Measurements from ENCODE around the gene PPP1R12C. TPM values are rescaled to one million over a fixed set of nuclear protein-coding genes. Genes with fewer than 3 reads are reported as not detected.

Gene PPP1R12C
- total RNA-seq, 2 experiments from 2014 or later: 123 to 136 TPM

GRCh38 chr19:55071129-55071502 is 46.3 kb downstream of the PPP1R12C start:
- ChIA-PET POLR2A (no interaction called here), CTCF (no interaction called here)
- Mint-ChIP-seq H3K36me3 (ENCODE audit: low read depth) (no peaks in the 10 kb centered on the region), H3K9me3 (no peaks in the 10 kb centered on the region), H3K4me1 (ENCODE audit: low read depth) (peaks cover 18% of the 10 kb centered on the region), H3K4me3 (no peak overlapping the region), H3K27me3 (peaks cover 84% of the 10 kb centered on the region), H3K27ac (no peak overlapping the region)
- Histone ChIP-seq H3K4me1 (ENCODE audit: insufficient read depth, low read length) (peaks cover 11% of the 10 kb centered on the region), H3K9me3 (ENCODE audit: control insufficient read depth in 1 of 2, insufficient read depth in 1 of 2, low read length in 2 of 2) (peaks cover 0 to 35% of the 10 kb centered on the region in 2 experiments), H3K36me3 (ENCODE audit: insufficient read depth, low read length) (no peaks in the 10 kb centered on the region), H3K27ac (ENCODE audit: low read depth in 1 of 2, low read length in 2 of 2) (no peak overlapping the region), H3K4me3 (ENCODE audit: low read length) (no peak overlapping the region), H3K27me3 (ENCODE audit: control insufficient read depth in 1 of 2, insufficient read depth in 2 of 2, low read length in 2 of 2) (peaks cover 38 to 64% of the 10 kb centered on the region in 2 experiments)
- TF ChIP-seq CTCF (IDR thresholded peaks at IDR 0.05): no peak
- DNase-seq: peak in 1 of 14 experiments; percentile 31
- intact Hi-C loops (cut with DNase I, micrococcal nuclease): no loop called here
- peak; percentile 49 for ATAC-seq (ENCODE audit: poor library complexity)

GRCh38 chr19:55070466-55071128 is 46.8 kb downstream of the PPP1R12C start:
- no peak overlapping the region for H3K27ac ChIP-seq (ENCODE audit: low read depth in 1 of 2, low read length in 2 of 2)
- Mint-ChIP-seq H3K9me3 (no peaks in the 10 kb centered on the region), H3K27ac (no peak overlapping the region), H3K27me3 (peaks cover 87% of the 10 kb centered on the region), H3K4me3 (no peak overlapping the region), H3K4me1 (ENCODE audit: low read depth) (peaks cover 18% of the 10 kb centered on the region), H3K36me3 (ENCODE audit: low read depth) (no peaks in the 10 kb centered on the region)
- TF ChIP-seq CTCF (IDR thresholded peaks at IDR 0.05): no peak
- no peak overlapping the region for H3K4me3 ChIP-seq (ENCODE audit: low read length)
- DNase-seq (no peak), ATAC-seq (ENCODE audit: poor library complexity) (no peak)
- ChIA-PET POLR2A (no interaction called here), CTCF (interaction anchor here (1.2 kb wide), 1 partner anchor 10 kb away, joined by 3 read pairs; no protein-coding TSS in a partner anchor)
- H3K36me3 ChIP-seq (ENCODE audit: insufficient read depth, low read length): no peaks in the 10 kb centered on the region
- peaks cover 38 to 64% of the 10 kb centered on the region in 2 experiments for H3K27me3 ChIP-seq (ENCODE audit: control insufficient read depth in 1 of 2, insufficient read depth in 2 of 2, low read length in 2 of 2)
- intact Hi-C loops (cut with DNase I, micrococcal nuclease): no loop called here
- H3K9me3 ChIP-seq (ENCODE audit: control insufficient read depth in 1 of 2, insufficient read depth in 1 of 2, low read length in 2 of 2): peaks cover 0 to 35% of the 10 kb centered on the region in 2 experiments
- H3K4me1 ChIP-seq (ENCODE audit: insufficient read depth, low read length): peaks cover 11% of the 10 kb centered on the region

GRCh38 chr19:55069865-55070197 is 47.6 kb downstream of the PPP1R12C start:
- no peak for ATAC-seq (ENCODE audit: poor library complexity)
- no peak overlapping the region for H3K4me3 Mint-ChIP-seq
- H3K27ac ChIP-seq (ENCODE audit: low read depth in 1 of 2, low read length in 2 of 2): no peak overlapping the region
- peaks cover 11% of the 10 kb centered on the region for H3K4me1 ChIP-seq (ENCODE audit: insufficient read depth, low read length)
- H3K27ac Mint-ChIP-seq: no peak overlapping the region
- no peaks in the 10 kb centered on the region for H3K36me3 ChIP-seq (ENCODE audit: insufficient read depth, low read length)
- DNase-seq: no peak
- peaks cover 38 to 59% of the 10 kb centered on the region in 2 experiments for H3K27me3 ChIP-seq (ENCODE audit: control insufficient read depth in 1 of 2, insufficient read depth in 2 of 2, low read length in 2 of 2)
- intact Hi-C loops (cut with DNase I, micrococcal nuclease): no loop called here
- H3K9me3 ChIP-seq (ENCODE audit: control insufficient read depth in 1 of 2, insufficient read depth in 1 of 2, low read length in 2 of 2): peaks cover 0 to 35% of the 10 kb centered on the region in 2 experiments
- H3K4me1 Mint-ChIP-seq (ENCODE audit: low read depth): peaks cover 18% of the 10 kb centered on the region
- POLR2A ChIA-PET: no interaction called here
- no peak for TF ChIP-seq CTCF (IDR thresholded peaks at IDR 0.05)
- H3K4me3 ChIP-seq (ENCODE audit: low read length): no peak overlapping the region
- H3K27me3 Mint-ChIP-seq: peaks cover 79% of the 10 kb centered on the region
- H3K9me3 Mint-ChIP-seq: no peaks in the 10 kb centered on the region
- CTCF ChIA-PET: interaction anchor here (1.2 kb wide), 1 partner anchor 11 kb away, joined by 3 read pairs; no protein-coding TSS in a partner anchor
- H3K36me3 Mint-ChIP-seq (ENCODE audit: low read depth): no peaks in the 10 kb centered on the region

Measured in CD4-positive, alpha-beta T cell (primary cell).